ENCODE measurements around the gene NPRL2. TPM values are rescaled to one million over a fixed set of nuclear protein-coding genes. Genes with fewer than 3 reads are reported as not detected.

NPRL2 gene
- total and polyA plus RNA-seq, 2 of the 8 experiments (the other 6 are each of a cell fraction or from before 2014, with no cell fraction given), result 28.4 to 51.4 TPM

GRCh38 chr3:50393061-50393460 lies 42.5 kb upstream of the NPRL2 start (continued):
- TF ChIP-seq RAD21 (IDR thresholded peaks at IDR 0.05 in 1 of 2, conservative IDR thresholded peaks at IDR 0.05 in 1 of 2; ENCODE audit: low read depth in 2 of 2, low read length in 2 of 2), result no peak

All from H1 (cell line).